Gastrocnemius medialis (tissue), 4 donors: ENCODE measurements around the gene KLHL7.

Source experiments
- CTCF ChIP-seq, 5 experiments: fragments of 450-650 bp in 3 of 5; fragments of 200-600 bp in 2 of 5; sonication (generic) in 2 of 5; IDR thresholded peaks in 4 of 5; conservative IDR thresholded peaks in 1 of 5; 1 replicate in 4 of 5; 2 replicates in 1 of 5; pipeline ENCODE4 v1.5.1; 2016 to 2019; ENCODE audit warnings: antibody characterized with exemption in 5 of 5, mild to moderate bottlenecking in 3 of 5, moderate library complexity in 3 of 5
- POLR2A ChIP-seq, 2 donors: fragments of 450-650 bp; IDR thresholded peaks; one replicate each; pipeline ENCODE4 v1.6.1; 2017; ENCODE audit warnings: antibody characterized with exemption in 2 of 2, mild to moderate bottlenecking in 2 of 2, moderate library complexity in 2 of 2

DNA sequence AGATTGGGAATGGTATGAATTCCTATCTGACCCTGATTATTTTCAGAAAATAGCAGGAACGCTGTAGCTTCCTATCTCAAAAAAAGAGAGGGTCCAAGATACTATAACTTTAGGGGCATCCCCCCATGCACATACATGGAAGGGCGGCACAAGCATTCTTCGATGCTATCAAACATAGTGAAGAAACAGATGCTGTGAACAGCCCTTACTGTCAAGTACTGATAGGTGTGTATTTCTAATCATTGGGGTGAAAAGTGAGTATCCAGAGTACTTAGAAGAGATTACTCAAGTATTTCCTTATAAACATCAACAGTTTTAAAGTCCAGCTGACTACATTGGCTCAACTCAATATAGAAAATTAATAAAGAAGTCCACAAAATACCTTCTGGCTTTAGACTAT is 59.3 kb downstream of the KLHL7 start:
- TF ChIP-seq CTCF (IDR thresholded peaks at IDR 0.05 in 4 of 5, conservative IDR thresholded peaks at IDR 0.05 in 1 of 5) = no peak
- TF ChIP-seq POLR2A (IDR thresholded peaks at IDR 0.05) = no peak
